ENCODE results near the gene TNFAIP8L2. TPM values are rescaled to one million over a fixed set of nuclear protein-coding genes. Genes with fewer than 3 reads are reported as not detected.

Gene TNFAIP8L2
- total and polyA plus RNA-seq, 2 donors (not counting 1 experiment from before 2014, with no cell fraction given), result not detected

- Histone ChIP-seq H3K9ac (ENCODE audit: insufficient read depth, low read length) (peak within 1 kb of the TSS; percentile 83), H3K27ac (ENCODE audit: insufficient read depth, low read length) (peak within 1 kb of the TSS; percentile 89), H3K4me1 (ENCODE audit: control insufficient read depth, extremely low read depth, insufficient read depth, low read length) (peaks cover 8% of the 10 kb centered on the region), H3K4me2 (ENCODE audit: extremely low read depth, insufficient read depth, low read length) (peak within 1 kb of the TSS; percentile 96), H3K9me3 (ENCODE audit: control insufficient read depth, insufficient read depth, low read depth, low read length) (no peaks in the 10 kb centered on the region), H3K4me3 (replicated peaks in 1 of 4; ENCODE audit: control extremely low read depth in 1 of 4, insufficient read depth in 1 of 4, low read depth in 3 of 4, low read length in 4 of 4) (peak within 1 kb of the TSS; percentile 90 to 99 (median 94)), H4K20me1 (ENCODE audit: control insufficient read depth, extremely low read depth, insufficient read depth, low read length) (no peaks in the 10 kb centered on the region), H3K79me2 (ENCODE audit: control insufficient read depth, insufficient read depth, low read length) (peaks cover 28% of the 10 kb centered on the region), H3K36me3 (ENCODE audit: control insufficient read depth, insufficient read depth, low read length) (peaks cover 6% of the 10 kb centered on the region), H3K27me3 (ENCODE audit: control insufficient read depth, insufficient read depth, low read length) (no peaks in the 10 kb centered on the region), H2AFZ (ENCODE audit: low read length) (peak within 1 kb of the TSS; percentile 75)
- peak; percentile 89 to 93 for DNase-seq (ENCODE audit: low read depth in 2 of 2)
- TF ChIP-seq CTCF (conservative IDR thresholded peaks at IDR 0.05 in 1 of 2, IDR thresholded peaks at IDR 0.05 in 1 of 2; ENCODE audit: low read depth in 1 of 2, low read length in 2 of 2) (no peak), EZH2 (IDR thresholded peaks at IDR 0.05; ENCODE audit: low read length, missing control alignments) (no peak)
These were observed 33.4 kb downstream of the TNFAIP8L2 start, which contains the start of gene VPS72 for GRCh38 chr1:151189637-151190445. TSS of gene VPS72 (minus strand) at chr1:151190197. CDS start at chr1:151190121, 76 bp downstream.

- Histone ChIP-seq H3K9me3 (ENCODE audit: control insufficient read depth, insufficient read depth, low read depth, low read length) (no peaks in the 10 kb centered on the region), H3K9ac (ENCODE audit: insufficient read depth, low read length) (no peak overlapping the region), H2AFZ (ENCODE audit: low read length) (no peak overlapping the region), H3K27me3 (ENCODE audit: control insufficient read depth, insufficient read depth, low read length) (no peaks in the 10 kb centered on the region), H3K79me2 (ENCODE audit: control insufficient read depth, insufficient read depth, low read length) (peaks cover 22% of the 10 kb centered on the region), H3K4me2 (ENCODE audit: extremely low read depth, insufficient read depth, low read length) (no peak overlapping the region), H3K4me3 (replicated peaks in 1 of 4; ENCODE audit: control extremely low read depth in 1 of 4, insufficient read depth in 1 of 4, low read depth in 3 of 4, low read length in 4 of 4) (no peak overlapping the region), H3K4me1 (ENCODE audit: control insufficient read depth, extremely low read depth, insufficient read depth, low read length) (peaks cover 8% of the 10 kb centered on the region), H3K36me3 (ENCODE audit: control insufficient read depth, insufficient read depth, low read length) (no peaks in the 10 kb centered on the region), H4K20me1 (ENCODE audit: control insufficient read depth, extremely low read depth, insufficient read depth, low read length) (no peaks in the 10 kb centered on the region), H3K27ac (ENCODE audit: insufficient read depth, low read length) (no peak overlapping the region)
- TF ChIP-seq EZH2 (IDR thresholded peaks at IDR 0.05; ENCODE audit: low read length, missing control alignments) (no peak), CTCF (conservative IDR thresholded peaks at IDR 0.05 in 1 of 2, IDR thresholded peaks at IDR 0.05 in 1 of 2; ENCODE audit: low read depth in 1 of 2, low read length in 2 of 2) (no peak)
- no peak for DNase-seq (ENCODE audit: low read depth in 2 of 2)
These were observed 35.6 kb downstream of the TNFAIP8L2 start for GRCh38 chr1:151192047-151192446.

- TF ChIP-seq CTCF (conservative IDR thresholded peaks at IDR 0.05 in 1 of 2, IDR thresholded peaks at IDR 0.05 in 1 of 2; ENCODE audit: low read depth in 1 of 2, low read length in 2 of 2), result no peak
- TF ChIP-seq EZH2 (IDR thresholded peaks at IDR 0.05; ENCODE audit: low read length, missing control alignments), result no peak
- Histone ChIP-seq H4K20me1 (ENCODE audit: control insufficient read depth, extremely low read depth, insufficient read depth, low read length) (no peaks in the 10 kb centered on the region), H3K36me3 (ENCODE audit: control insufficient read depth, insufficient read depth, low read length) (no peaks in the 10 kb centered on the region), H2AFZ (ENCODE audit: low read length) (no peak overlapping the region), H3K4me2 (ENCODE audit: extremely low read depth, insufficient read depth, low read length) (no peak overlapping the region), H3K4me3 (replicated peaks in 1 of 4; ENCODE audit: control extremely low read depth in 1 of 4, insufficient read depth in 1 of 4, low read depth in 3 of 4, low read length in 4 of 4) (no peak overlapping the region), H3K9ac (ENCODE audit: insufficient read depth, low read length) (no peak overlapping the region), H3K27ac (ENCODE audit: insufficient read depth, low read length) (no peak overlapping the region), H3K9me3 (ENCODE audit: control insufficient read depth, insufficient read depth, low read depth, low read length) (no peaks in the 10 kb centered on the region), H3K27me3 (ENCODE audit: control insufficient read depth, insufficient read depth, low read length) (no peaks in the 10 kb centered on the region), H3K4me1 (ENCODE audit: control insufficient read depth, extremely low read depth, insufficient read depth, low read length) (peaks cover 11% of the 10 kb centered on the region), H3K79me2 (ENCODE audit: control insufficient read depth, insufficient read depth, low read length) (peaks cover 15% of the 10 kb centered on the region)
- DNase-seq (ENCODE audit: low read depth in 2 of 2), result no peak
These were observed 36.9 kb downstream of the TNFAIP8L2 start for GRCh38 chr1:151193304-151193703.
